22Rv1 (cell line): ENCODE data around the gene FBLIM1.

ENCODE experiments used
- CTCF ChIP-seq: fragments of 450-650 bp; IDR thresholded peaks from 2 replicates; pipeline ENCODE4 v1.5.1; 2017; ENCODE audit warnings: mild to moderate bottlenecking
- ZFX ChIP-seq: fragments of 450-650 bp; IDR thresholded peaks from 2 replicates; pipeline ENCODE4 v1.6.1; 2017; ENCODE audit warnings: antibody characterized with exemption, borderline replicate concordance

DNA sequence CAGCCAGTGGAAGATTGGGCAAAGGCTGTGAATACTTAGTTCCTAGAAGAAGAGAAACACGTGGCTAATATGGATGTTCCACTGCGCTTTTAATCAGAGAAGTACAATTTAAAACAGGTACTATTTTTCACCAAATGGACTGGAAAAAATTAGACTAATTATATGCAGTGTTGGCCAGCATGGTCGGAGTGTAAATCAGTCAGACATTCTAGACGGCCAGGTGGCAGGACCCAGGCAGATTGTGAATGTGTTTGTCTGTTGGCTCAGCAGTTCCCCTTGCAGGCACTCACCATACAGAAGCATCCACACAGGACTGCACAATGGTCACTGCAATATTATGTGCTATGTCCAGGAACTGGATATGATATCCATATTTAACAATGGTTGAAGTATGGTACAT, 46.4 kb upstream of the FBLIM1 start:
- TF ChIP-seq CTCF (no peak), ZFX (no peak)
